OCI-LY1 (cell line): Measurements from ENCODE around the gene SELENOV.

Experiments
- H2AFZ ChIP-seq: fragments of 200-600 bp; sonication (generic), shearing (Covaris generic); 2 replicates; pipeline ENCODE4 v1.6.0; 2014; ENCODE audit warnings: antibody characterized with exemption, mild to moderate bottlenecking, low read length
- H3F3A ChIP-seq: fragments of 200-600 bp; sonication (generic), shearing (Covaris generic); 2 replicates; pipeline ENCODE4 v1.6.0; 2014; ENCODE audit warnings: mild to moderate bottlenecking, antibody characterized with exemption, low read length, moderate library complexity; ENCODE audit not compliant: insufficient read depth
- H3K27ac ChIP-seq: fragments of 200-600 bp; sonication (generic); 2 replicates; pipeline ENCODE4 v1.5.1; 2014; ENCODE audit warnings: low read length, mixed run types, mild to moderate bottlenecking, low read depth; ENCODE audit not compliant: poor library complexity, severe bottlenecking
- H3K27me3 ChIP-seq: fragments of 200-600 bp; sonication (generic); 2 replicates; pipeline ENCODE4 v1.6.0; 2014; ENCODE audit warnings: antibody characterized with exemption, mild to moderate bottlenecking, low read length, moderate library complexity; ENCODE audit not compliant: insufficient read depth
- H3K36me3 ChIP-seq: fragments of 200-600 bp; sonication (generic); 2 replicates; pipeline ENCODE4 v1.6.1; 2014; ENCODE audit warnings: mild to moderate bottlenecking, antibody characterized with exemption, low read length, moderate library complexity, mixed read lengths; ENCODE audit not compliant: insufficient read depth
- H3K4me1 ChIP-seq: fragments of 200-600 bp; sonication (generic); 2 replicates; pipeline ENCODE4 v1.5.1; 2014; ENCODE audit warnings: mild to moderate bottlenecking, low read length, moderate library complexity; ENCODE audit not compliant: insufficient read depth, severe bottlenecking
- H3K4me2 ChIP-seq: fragments of 200-600 bp; sonication (generic), shearing (Covaris generic); 2 replicates; pipeline ENCODE4 v1.6.1; 2014; ENCODE audit warnings: low read length
- H3K4me3 ChIP-seq: fragments of 200-600 bp; sonication (generic); 2 replicates; pipeline ENCODE4 v1.5.1; 2014; ENCODE audit warnings: low read length, low read depth, mild to moderate bottlenecking, mixed read lengths; ENCODE audit not compliant: poor library complexity, severe bottlenecking
- H3K79me2 ChIP-seq: fragments of 200-600 bp; shearing (Covaris generic); 2 replicates; pipeline ENCODE4 v1.6.1; 2016; ENCODE audit warnings: mixed run types, low read length, mixed read lengths; ENCODE audit not compliant: insufficient read depth
- H3K9ac ChIP-seq: fragments of 200-600 bp; sonication (generic), shearing (Covaris generic); 2 replicates; pipeline ENCODE4 v1.6.1; 2014; ENCODE audit warnings: mild to moderate bottlenecking, low read length, mixed read lengths
- H3K9me2 ChIP-seq: fragments of 200-600 bp; sonication (generic), shearing (Covaris generic); 2 replicates; pipeline ENCODE4 v1.6.1; 2014; ENCODE audit warnings: low read depth, mild to moderate bottlenecking, low read length, mixed read lengths
- H3K9me3 ChIP-seq: fragments of 200-600 bp; shearing (Covaris generic); 2 replicates; pipeline ENCODE4 v1.6.1; 2014; ENCODE audit warnings: low read length, mixed read lengths
- H4K20me1 ChIP-seq: fragments of 200-600 bp; sonication (generic), shearing (Covaris generic); 2 replicates; pipeline ENCODE4 v1.6.0; 2016; ENCODE audit warnings: mild to moderate bottlenecking, low read length; ENCODE audit not compliant: insufficient read depth
- CTCF ChIP-seq: fragments of 200-600 bp; sonication (generic), shearing (Covaris generic); IDR thresholded peaks from 2 replicates; pipeline ENCODE4 v1.5.1; 2017; ENCODE audit warnings: mild to moderate bottlenecking, antibody characterized with exemption, low read length, moderate library complexity, mixed read lengths
- EZH2 ChIP-seq: fragments of 200-600 bp; sonication (generic), shearing (Covaris generic); IDR thresholded peaks from 2 replicates; pipeline ENCODE4 v1.8.0; 2017; ENCODE audit warnings: borderline replicate concordance, mixed run types, mild to moderate bottlenecking, antibody characterized with exemption, low read length, moderate library complexity, mixed read lengths

Gene SELENOV

GRCh38 chr19:39531834-39532232 is 16.9 kb downstream of the SELENOV start:
- H4K20me1 ChIP-seq = no peaks in the 10 kb centered on the region
- H3K79me2 ChIP-seq = peaks cover 15% of the 10 kb centered on the region
- no peak overlapping the region for H2AFZ ChIP-seq
- no peak for TF ChIP-seq CTCF
- TF ChIP-seq EZH2 = no peak
- H3F3A ChIP-seq = no peaks in the 10 kb centered on the region
- H3K27me3 ChIP-seq = no peaks in the 10 kb centered on the region
- no peaks in the 10 kb centered on the region for H3K9me3 ChIP-seq
- peak overlapping the region; percentile 99 for H3K4me2 ChIP-seq
- H3K4me1 ChIP-seq = peaks cover 18% of the 10 kb centered on the region
- H3K9me2 ChIP-seq = no peaks in the 10 kb centered on the region
- peak overlapping the region; percentile 98 for H3K9ac ChIP-seq
- H3K36me3 ChIP-seq = no peaks in the 10 kb centered on the region
- H3K27ac ChIP-seq = peak overlapping the region; percentile 3
- H3K4me3 ChIP-seq = peak overlapping the region; percentile 93

- H3K9ac ChIP-seq = peak within 1 kb of the TSS; percentile 98
- H4K20me1 ChIP-seq = no peaks in the 10 kb centered on the region
- peak within 1 kb of the TSS; percentile 99 for H3K4me2 ChIP-seq
- H3K9me3 ChIP-seq = no peaks in the 10 kb centered on the region
- H3K27ac ChIP-seq = peak within 1 kb of the TSS; percentile 3
- no peaks in the 10 kb centered on the region for H3K36me3 ChIP-seq
- H3K4me3 ChIP-seq = peak within 1 kb of the TSS; percentile 93
- H3F3A ChIP-seq = no peaks in the 10 kb centered on the region
- H2AFZ ChIP-seq = no peak within 1 kb of the TSS
- H3K27me3 ChIP-seq = no peaks in the 10 kb centered on the region
- no peak for TF ChIP-seq EZH2
- TF ChIP-seq CTCF = peak; percentile 86
- H3K9me2 ChIP-seq = no peaks in the 10 kb centered on the region
- H3K79me2 ChIP-seq = peaks cover 15% of the 10 kb centered on the region
- peaks cover 18% of the 10 kb centered on the region for H3K4me1 ChIP-seq
Measured at GRCh38 chr19:39532233-39533002, 17.5 kb downstream of the SELENOV start, which contains the start of gene EID2B. EID2B (minus strand) TSS chr19:39532852; CDS start chr19:39532802, 50 bp downstream.

- Histone ChIP-seq H3K9me3 (no peaks in the 10 kb centered on the region), H3F3A (no peaks in the 10 kb centered on the region), H3K36me3 (peaks cover 1% of the 10 kb centered on the region; the same call in 1 of the 2 replicates), H3K4me1 (peaks cover 19% of the 10 kb centered on the region), H3K79me2 (peaks cover 15% of the 10 kb centered on the region), H3K9me2 (no peaks in the 10 kb centered on the region), H3K4me2 (no peak overlapping the region), H3K4me3 (peak overlapping the region; percentile 93), H3K9ac (no peak overlapping the region; the same call in 1 of the 2 replicates), H3K27me3 (no peaks in the 10 kb centered on the region), H3K27ac (no peak overlapping the region), H4K20me1 (no peaks in the 10 kb centered on the region), H2AFZ (no peak overlapping the region)
- TF ChIP-seq CTCF (no peak), EZH2 (no peak)
Measured at GRCh38 chr19:39533003-39533512, 18.1 kb downstream of the SELENOV start.
